Vagina (tissue), 2 donors: ENCODE measurements around the gene DNLZ.

Experiments used
- CTCF ChIP-seq, 3 experiments: fragments of 450-650 bp in 2 of 3; fragments of 200-600 bp in 1 of 3; sonication (generic) in 1 of 3; IDR thresholded peaks; one replicate each; pipeline ENCODE4 v1.5.1; 2017 to 2019; ENCODE audit warnings: antibody characterized with exemption in 3 of 3, mild to moderate bottlenecking in 2 of 3, moderate library complexity in 2 of 3
- POLR2A ChIP-seq, 2 donors: fragments of 450-650 bp; IDR thresholded peaks; one replicate each; pipeline ENCODE4 v1.6.1; 2017; ENCODE audit warnings: antibody characterized with exemption in 2 of 2, mild to moderate bottlenecking in 2 of 2, moderate library complexity in 2 of 2
- POLR2AphosphoS5 ChIP-seq, 2 donors: sonication (generic); formaldehyde crosslinking; IDR thresholded peaks; one replicate each; pipeline ENCODE4 v1.9.0; 2017; ENCODE audit warnings: antibody characterized with exemption in 2 of 2, mild to moderate bottlenecking in 2 of 2, low read depth in 1 of 2; ENCODE audit not compliant: insufficient read depth in 1 of 2

- TF ChIP-seq POLR2AphosphoS5 (IDR thresholded peaks at IDR 0.05; ENCODE audit: insufficient read depth in 1 of 2, low read depth in 1 of 2), result no peak
- no peak for TF ChIP-seq POLR2A (IDR thresholded peaks at IDR 0.05)
- TF ChIP-seq CTCF (IDR thresholded peaks at IDR 0.05), result no peak
Observed at GRCh38 chr9:136316271-136316751, 47.2 kb downstream of the DNLZ start.
